ENCODE measurements around the gene ADCY9.
"Not testable (repeated sequence)": the region's sequence is repeated elsewhere in the genome, so short reads cannot be mapped to it uniquely, and the experiment has no call there.

Gene ADCY9

DNA sequence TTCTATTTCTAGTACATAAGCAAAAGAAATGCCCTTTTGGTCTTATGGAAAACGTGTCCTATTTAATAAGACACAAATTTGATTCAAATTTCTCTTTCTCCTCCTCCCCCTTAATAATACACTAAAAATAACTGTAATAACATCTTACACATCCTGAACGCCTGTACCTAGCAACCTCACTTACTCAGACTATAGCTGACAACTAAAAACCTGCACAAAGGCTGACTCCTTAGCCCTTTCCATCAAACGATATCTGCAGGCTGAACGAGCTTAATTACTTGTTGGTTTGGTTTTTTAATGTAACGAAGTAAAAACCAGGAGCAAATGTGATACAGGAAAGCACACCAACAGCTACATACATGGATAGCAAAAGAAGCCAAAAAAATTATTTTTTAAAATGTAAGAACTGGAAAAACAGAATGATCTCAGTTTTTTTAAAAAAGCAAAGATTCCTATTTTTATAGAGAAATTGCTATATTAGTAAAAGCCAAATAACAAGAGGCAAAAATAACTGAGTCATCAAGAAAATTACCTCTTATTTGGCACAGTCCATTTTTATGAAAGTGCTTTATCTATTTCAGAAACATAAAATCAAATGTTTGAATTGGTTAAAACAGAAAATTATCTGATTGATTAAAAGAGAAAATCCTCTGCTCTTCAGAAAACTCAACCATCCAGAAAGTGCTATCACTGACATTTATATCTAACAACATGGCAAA lies 23.5 kb downstream of the ADCY9 start:
- no peak for DNase-seq

DNA sequence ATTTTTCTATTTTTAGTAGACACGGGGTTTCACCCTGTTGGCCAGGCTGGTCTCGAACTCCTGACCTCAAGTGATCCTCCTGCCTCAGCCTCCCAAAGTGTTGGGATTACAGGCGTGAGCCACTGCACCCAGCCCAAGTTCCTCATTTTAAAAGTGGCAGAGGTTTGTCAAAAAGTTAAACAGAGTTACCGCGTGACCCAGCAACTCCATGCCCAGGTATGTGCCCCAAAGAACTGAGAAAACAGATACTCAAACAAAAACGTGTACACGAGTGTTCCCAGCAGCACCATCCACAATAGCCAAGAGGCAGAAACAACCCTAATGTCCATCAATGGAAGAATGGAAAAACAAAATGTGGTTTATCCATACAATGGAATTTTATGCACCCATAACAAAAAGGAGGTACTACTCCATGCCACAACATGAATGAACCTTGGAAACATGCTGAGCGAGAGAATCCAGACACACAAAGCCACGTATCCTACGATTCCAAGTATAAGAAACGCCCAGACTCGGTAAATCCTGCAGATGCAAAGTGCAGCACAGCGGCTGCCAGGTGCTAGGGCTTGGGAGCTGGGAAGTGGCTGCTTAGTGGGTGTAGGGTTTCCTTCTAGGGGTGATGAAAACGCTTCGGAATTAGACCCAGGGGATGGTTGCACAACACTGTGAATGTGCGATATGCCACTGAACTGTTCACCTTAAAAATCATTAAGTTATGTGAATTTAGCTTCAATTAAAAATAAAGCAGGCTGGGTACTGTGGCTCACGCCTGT lies 24.8 kb downstream of the ADCY9 start:
- DNase-seq = no peak

DNA sequence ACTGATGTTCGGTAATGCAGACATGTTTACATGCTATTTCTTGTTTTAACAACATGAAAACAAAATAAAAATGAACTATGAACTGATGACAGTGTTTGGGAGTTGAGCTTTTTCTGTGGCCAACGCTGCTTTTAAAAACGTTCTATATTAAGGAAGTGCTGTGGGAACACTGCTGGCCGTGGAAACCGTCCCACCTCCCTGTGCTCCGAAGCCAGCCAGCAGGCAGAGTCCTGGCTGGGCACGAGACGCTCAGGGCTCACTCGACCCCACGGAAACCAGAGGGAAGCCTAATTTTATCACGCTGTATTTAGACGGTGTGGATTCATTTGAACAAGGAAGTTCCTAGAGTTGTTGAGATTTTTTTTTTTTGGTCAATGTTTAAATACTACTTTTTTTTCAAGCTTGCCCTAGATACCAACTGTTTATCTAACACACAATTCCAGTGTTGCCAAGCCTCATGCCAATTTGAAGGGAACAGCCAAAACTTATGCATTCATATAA lies 25.8 kb downstream of the ADCY9 start:
- DNase-seq = no peak

DNA sequence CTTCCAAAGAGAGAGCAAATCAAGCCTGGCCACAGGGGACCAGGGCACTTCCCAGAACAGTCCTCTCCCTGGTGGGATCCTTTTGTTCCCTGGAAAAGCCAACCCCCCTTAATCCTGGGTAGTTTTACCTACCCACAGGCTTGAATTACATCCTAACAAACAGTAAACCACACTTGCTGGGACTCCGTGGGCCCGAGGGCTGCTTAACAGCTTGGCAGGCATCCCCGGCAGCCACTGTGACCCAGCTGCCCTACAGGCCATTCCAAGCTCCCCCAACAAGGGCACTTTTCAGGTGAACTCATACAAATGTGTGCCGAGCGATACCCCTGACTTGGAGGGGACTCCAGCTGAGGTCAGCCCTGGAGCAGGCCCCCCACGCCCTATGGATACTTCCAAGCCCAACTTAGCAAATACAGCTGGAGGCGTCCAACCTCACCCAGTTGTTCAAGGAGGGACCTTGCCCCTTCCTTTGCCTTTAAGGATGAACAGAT lies 26.4 kb downstream of the ADCY9 start:
- DNase-seq = no peak

DNA sequence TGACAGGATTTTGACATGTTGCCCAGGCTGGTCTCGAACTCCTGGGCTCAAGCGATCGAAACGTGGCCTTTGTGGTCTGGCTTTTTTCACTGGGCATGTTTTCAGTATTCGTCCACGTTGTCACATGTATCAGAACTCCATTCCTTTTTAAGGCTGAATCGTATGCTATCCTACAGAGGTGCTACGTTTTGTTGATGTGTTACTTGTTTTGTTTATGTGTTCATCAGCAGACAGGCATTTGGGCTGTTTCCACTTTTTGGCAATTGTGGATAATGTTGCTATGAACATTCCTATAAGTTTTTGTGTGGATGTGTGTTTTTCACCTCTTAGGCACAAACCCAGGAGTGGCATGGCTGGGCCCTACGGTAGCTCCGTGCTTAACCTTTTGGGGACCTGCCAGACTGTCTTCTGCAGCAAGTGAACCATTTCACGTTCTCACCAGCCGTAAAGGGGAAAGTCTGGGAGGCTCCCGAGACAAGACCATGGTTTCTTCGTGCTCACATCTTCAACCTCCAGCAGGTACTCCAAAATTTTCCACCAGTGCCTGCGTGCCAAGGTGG lies 26.9 kb downstream of the ADCY9 start:
- DNase-seq = no peak

DNA sequence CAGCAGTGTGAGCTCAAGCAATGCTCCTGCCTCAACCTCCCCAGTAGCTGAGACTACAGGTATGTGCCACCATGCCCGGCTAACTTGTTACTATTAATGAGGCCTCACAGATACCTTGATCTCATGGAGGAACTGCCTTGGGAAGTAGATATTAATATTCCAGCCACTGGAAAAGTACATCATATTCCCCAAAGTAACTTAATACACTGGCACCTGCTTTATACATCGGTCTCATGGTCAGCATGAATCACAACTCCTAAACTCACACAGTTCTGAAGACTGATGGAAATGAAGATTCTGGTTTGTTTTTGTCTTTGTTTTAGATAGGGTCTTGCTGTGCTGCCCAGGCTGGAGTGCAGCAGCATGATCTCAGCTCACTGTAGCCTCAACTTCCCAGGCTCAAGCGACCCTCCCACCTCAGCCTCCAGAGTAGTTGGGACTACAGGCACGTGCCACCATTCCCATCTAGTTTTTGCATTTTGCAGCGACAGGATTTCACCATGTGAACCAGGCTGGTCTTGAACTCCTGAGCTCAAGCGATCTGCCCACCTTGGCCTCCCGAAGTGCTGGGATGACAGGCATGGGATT lies 28.2 kb downstream of the ADCY9 start:
- DNase-seq = no peak

DNA sequence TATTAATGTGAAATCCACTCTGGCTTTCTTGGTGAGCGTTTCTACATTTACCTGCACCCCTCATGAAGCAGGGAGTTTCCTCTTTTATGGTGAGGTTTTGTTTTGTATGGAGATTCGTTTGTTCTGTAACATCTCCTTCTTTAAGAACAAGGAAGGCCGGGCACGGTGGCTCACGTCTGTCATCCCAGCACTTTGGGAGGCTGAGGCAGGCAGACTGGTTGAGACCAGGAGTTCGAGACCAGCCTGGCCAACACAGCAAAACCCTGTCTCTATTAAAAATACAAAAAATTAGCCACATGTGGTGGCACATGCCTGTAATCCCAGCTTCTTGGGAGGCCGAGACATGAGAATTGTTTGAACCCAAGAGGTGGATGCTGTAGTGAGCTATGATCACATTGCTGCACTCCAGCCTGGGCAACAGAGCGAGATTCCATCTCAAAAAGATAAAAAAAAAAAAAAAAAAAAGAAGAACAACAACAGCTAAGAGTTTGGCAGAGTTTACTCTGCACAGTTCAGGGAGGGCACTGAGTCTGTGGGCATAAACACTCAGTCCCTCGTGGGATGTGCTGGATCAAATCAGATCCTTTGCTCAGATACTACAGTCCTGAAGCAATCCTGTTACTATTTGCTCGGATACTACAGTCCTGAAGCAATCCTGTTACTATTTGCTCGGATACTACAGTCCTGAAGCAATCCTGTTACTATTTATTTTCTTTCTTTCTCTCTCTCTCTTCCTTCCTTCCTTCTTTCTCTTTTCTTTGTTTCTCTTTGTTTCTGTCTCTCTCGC lies 28.9 kb downstream of the ADCY9 start:
- no peak for DNase-seq

DNA sequence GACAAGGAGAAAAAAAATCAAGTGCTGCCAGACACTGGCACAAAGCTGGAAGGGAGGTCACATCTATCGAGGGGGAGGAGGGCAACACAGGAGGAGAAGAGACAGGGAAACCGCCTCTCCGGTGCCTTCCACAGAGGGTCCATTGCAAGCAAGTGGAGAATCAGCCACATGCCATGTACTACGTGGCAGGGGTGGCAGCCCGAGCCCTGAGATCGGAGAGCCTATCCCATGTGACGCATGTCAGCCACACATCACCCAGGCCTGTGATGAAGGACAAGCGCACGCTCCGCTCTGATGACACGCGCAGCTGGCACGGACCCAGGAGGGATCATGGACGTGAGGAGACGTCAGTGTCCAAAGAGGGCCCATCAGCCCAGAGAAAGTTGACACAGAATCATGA lies 30.1 kb downstream of the ADCY9 start:
- no peak for DNase-seq

DNA sequence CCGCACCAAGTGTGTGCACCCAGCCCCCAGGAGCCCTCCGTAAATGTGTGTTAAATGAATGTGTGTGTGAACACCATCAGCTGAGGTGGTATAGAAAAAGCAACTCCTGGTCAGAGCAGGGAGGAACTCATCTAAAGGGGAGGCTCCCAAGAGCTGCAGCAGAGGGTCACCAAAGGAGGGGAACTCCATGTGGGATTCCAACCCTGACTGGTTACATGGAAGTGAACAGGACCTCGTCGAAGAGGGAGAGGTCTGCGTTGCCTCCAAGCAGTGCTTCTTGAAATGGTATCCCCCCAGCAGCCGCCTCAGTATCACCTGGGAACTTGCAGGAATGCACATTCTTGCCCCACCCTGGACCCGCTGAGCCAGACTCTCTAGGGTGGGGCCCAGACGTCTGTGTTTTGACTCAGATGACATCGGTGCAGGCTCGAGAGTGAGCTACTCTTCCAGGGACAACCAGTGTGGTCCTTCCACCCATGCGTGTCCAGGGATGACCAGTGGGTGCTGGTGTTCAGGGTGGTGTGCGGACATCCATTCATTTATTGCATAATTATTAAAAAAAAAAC lies 30.8 kb downstream of the ADCY9 start:
- no peak for DNase-seq

DNA sequence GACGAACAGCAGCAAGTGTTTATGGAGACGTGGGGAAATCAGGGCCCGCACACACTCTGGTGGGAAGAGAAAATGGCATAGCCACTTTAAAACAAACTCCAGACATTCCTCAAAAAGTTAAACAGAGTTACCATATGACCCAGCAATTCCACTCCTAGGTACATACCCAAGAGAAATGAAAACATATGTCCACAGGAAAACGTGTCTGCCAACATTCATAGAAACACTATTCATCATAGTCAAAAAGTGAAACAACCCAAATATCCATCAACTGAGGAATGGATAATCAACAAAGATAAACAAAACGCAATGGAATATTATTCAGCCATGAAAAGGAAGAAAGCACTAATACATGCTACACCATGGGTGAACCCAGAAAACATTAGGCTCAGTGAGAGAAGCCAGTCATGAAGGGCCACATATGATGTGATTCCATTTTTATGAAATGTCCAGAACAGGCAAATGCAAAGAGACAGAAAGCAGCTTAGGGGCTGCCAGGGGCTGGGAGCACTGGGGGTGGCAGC lies 32.8 kb downstream of the ADCY9 start:
- no peak for DNase-seq

DNA sequence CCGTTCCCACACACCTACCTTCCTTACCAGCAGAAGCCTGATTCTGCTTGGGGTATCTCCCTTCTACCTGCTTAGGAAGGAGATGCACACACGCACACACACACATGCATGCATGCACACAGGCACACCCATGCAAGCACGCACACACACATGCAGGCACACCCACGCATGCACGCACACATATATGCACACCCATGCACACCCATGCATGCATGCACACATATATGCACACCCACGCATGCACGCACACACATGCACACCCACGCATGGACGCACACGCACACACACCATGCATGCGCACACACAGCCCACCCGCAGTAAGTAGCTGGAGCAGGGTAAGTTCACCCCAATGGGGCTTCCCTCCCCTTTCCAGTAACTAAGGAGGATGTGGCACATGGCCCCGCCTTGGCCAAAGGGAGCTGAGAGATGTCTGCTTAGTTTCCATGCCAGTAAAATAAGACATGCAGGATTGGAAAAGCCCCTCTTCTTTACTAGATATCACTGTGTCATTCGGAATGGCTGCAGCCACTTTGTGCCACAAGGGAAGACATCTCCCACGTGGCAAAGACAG lies 33.7 kb downstream of the ADCY9 start:
- DNase-seq = no peak

DNA sequence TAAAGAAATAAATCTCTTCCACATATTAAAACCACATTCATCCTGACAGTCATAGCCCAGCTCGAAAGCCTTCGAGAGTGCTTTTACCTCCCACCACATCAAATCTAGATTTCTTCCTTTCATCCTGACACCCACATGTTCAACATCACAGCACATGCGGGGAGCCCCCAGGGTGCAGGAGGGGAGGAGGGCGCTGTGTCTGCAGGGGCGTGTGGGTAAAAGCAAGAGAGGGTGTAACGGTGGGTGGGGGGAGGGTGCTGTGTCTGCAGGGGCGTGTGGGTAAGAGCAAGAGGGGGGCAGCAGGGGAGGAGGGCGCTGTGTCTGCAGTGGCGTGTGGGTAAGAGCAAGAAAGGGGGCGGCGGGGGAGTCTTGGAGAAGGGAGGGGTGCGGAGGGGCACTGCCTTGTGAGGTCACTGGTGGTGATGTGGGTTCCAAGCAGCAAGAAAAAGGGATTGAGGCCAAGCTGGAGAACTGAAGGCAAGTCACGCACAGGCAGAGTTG lies 34.7 kb downstream of the ADCY9 start:
- peak; percentile 47 for DNase-seq

DNA sequence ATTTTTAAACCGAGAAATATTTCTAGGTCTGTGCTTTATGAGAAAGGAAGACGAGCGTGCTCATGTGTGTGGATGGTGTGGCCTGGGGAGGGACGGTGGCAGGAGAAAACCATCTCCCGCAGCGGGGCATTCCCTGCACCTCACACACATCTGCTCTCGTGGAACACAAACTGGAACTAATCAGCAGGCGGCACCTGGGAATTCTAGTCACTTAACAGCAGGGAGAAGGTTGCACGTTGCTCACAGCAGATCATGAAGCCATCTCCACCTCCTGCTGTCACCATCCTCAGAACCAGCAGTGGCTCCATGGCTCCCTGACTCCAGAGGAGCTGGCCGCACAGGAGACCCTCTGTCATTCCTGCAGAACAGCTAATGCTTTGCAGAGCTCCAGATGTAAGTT lies 35.2 kb downstream of the ADCY9 start:
- no peak for DNase-seq

DNA sequence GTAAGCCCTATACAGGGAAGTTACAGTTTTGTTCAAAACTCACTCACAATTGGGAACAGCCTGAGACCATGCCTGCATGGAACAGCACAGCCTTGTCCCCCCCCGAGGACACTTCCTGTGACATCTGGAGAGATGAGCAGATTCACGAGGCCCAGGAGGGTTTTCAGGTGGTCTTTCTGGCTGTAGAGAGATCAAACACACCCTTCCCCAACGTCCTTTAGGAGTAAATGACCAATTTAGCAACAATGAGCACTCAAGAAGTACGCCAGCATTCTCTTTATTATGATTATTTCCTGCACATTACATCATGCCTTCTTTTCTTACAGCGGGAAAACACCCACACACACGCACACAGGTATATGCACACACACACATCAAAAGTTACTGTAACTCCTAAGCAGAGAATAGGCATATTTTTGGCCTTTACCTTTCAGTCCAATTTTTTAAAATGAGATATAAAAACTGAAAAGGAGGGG lies 39.0 kb downstream of the ADCY9 start:
- no peak for DNase-seq

DNA sequence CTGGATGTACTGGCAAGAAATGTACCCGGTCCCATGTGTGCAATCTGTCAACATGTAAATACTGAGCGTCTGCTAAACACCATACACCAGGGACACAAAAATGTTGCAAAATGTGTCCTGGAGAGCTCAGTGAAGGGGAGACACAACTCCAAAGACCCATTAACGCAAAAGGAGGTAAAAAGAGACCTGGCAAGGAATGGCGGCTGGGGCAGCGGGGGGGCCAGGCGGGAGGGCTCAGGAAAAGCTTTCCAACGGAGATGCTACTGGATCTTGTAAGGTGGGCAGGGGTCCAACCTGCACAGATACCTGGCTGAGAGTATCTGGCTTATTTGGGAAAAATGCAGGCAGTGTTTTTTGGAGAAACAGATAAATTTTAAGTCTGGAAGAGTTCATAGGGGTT lies 40.7 kb downstream of the ADCY9 start:
- DNase-seq = no peak

DNA sequence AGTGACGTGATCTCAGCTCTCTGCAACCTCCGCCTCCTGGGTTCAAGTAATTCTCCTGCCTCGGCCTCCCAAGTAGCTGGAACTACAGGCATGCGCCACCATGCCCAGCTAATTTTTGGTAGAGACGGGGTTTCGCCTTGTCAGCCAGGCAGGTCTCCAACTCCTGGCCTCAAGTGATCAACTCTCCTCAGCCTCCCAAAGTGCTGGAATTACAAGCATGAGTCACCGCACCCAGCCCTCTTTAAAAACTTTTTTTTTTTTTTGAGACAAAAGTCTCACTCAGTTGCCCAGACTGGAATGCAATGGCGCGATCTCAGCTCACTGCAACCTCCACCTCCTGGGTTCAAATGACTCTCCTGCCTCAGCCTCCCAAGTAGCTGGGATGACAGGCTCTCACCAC lies 43.1 kb downstream of the ADCY9 start:
- not testable (repeated sequence) for DNase-seq

DNA sequence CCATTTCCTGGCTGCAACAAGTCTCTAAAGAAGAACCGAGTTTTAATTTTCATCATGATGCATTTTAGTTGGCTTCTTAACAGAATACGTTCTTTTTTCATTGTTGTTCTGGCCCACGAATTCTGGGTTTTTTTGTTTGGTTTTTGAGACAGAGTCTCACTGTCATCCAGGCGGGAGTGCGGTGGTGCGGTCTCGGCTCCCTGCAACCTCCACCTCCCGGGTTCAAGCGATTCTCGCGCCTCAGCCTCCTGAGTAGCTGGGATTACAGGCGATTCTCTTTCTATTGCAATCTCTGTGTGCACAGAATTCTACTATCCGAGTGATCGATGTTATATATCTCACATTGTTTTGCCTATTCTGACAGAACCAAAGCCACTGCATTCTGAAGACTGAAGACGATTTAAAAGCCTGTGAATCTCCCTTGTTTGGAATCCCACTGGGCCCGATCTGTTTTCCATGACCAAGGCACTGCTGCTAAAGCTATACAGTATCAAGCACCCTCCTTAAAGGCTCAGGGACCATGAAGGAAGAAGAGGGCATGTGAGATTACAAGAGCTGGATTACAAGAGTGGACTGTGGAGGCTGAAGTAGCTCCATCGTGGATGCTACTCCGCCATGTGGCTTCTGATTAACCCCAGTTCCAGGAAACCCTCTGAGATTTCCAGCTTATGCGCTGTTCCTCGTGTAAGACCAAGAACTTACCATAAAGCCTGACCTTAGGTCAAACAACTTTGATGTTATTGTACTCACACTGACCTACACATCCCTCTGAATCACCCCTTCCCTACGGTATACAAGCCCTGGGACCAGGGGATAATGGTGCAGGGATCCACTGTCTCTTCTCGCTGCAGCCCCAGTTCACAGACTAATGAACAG lies 44.3 kb downstream of the ADCY9 start:
- DNase-seq = no peak

DNA sequence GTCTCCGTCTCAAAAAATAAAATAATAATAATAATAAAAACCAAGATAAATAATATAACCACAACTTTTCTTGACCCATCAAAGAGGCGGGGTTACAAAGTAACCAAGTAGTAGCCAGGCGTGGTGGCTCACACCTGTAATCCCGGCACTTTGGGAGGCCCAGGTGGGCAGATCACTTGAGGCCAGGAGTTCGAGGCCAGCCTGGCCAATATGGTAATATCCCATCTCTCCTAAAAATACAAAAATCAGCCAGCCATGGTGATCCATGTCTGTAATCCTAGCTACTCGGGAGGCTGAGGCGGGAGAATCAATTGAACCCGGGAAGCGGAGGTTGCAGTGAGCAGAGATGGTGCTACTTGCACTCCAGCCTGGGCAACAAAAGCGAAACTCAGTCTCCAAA lies 45.3 kb downstream of the ADCY9 start:
- DNase-seq = no peak

DNA sequence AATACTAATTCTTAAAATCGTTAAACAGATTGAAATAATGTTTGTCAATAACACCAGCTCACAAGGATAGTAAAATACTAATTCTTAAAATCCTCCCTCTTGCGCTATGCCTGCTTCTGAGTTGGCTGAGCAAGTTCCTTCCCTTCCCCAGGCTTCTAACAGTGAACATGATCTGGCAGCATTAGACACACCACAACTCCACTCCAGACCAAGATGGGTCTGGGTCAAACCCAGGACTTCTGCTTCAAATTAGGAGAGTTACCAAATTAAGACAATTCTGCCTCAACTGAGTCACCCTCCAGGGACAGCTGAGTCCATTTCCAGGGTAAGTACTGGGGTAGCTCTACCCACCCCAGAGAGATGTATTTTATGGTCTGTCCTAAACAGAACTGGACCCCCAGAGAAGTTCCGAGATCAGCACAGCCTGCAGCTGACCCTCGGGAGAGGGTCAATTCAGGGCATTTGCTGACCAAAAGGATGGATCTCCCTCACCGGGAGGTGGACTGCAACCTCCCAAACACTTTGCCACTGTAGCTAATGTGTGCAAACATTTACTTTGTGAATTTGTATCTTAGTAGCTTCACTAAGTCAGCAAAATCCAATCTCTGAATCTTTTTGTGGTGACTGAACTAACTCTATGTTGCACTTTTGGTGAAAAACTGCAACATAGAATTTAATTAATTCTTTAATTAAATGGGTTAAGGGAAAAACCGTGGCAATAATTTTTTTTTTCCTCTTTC lies 48.8 kb downstream of the ADCY9 start:
- DNase-seq = no peak

DNA sequence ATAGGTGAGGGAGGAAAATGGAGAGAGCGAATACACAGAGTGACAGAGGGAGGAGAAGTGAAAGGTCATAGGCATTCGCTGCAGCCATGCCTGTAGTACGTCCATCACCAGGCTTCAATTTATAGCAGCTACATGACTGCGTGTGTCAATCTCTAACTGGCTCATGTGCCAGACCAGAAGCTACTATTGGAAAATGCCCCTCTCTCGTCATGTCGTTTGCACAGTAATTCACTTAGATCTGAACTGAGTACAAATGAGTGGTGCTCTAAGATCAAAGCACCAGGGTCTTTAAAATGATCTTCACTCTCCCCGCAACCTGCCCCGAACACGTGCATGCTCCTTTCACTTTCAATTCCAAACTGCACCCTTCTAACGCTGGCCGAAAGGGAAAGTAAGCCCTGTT lies 51.3 kb downstream of the ADCY9 start:
- DNase-seq = peak; percentile 57

Data from CD4-positive, alpha-beta T cell treated with Interleukin-6 for 4 hours (primary cell).